Stimulated activated CD4-positive, alpha-beta T cell treated with anti-CD3 and anti-CD28 coated beads, Interleukin-1b, Interleukin-23, amount 100 ng/mL, for 24 hours (primary cell): ENCODE results near the gene HSPH1.

Experiments used
- DNase-seq, 4 experiments: peaks; one replicate each; pipeline ENCODE4 v3.0.0-alpha.2; 2020; ENCODE audit warnings: low read depth in 4 of 4, low spot score in 1 of 4

HSPH1 gene

DNA sequence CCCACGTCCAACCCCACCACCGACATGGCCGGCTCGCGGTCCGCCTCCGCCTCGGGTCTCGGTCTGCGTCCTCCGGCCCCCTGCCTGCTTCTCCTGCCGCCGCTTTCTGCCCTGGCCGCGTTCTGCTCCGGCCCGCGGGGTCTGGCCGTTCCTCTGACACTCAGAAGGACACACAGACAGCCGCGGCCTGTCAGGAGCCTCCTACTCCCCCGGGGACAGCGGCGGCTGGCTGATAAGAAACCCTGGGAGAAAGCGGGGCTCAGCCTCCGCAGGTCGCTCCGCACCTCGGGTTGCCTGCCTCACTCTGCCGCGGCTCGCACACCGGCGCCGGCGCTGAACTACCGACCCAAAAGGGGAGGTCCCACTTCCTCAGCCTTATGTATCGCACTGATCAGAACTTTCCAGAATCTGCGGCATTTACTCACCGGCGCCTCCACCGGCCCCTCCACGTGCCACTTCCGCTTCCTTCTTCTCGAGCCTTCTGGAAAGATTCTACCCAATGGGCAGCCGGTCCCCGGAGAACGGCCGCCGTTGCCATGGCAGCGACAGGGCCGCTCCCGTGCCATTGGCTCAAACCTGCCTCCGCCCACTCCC lies at the start of gene HSPH1:
TSS of gene HSPH1 (minus strand) at position 348 of the 594 bp plus-strand sequence. CDS start at position 26, 322 bp downstream.
- peak; percentile 95 to 98 (median 98) for DNase-seq

DNA sequence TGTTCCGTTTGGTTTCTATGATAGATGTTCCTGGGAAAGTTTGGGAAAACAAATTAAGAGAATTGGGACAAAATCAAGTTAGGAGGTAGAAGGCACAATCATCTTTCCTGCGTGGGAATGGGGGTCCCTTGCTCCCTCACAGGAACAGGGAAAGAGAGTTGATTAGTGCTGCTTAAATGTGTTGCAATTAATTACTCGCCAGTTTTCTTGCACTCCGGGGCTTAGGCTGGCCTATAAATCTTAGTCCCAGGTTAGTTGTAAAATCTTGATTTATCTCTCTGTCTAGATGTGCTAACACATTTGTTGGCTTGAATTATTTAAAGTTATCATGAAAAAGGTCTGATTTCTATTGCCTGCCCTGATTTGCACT lies 48.1 kb upstream of the HSPH1 start:
- no peak for DNase-seq

GRCh38 chr13:31209172-31209840 lies 47.6 kb upstream of the HSPH1 start:
- no peak for DNase-seq

DNA sequence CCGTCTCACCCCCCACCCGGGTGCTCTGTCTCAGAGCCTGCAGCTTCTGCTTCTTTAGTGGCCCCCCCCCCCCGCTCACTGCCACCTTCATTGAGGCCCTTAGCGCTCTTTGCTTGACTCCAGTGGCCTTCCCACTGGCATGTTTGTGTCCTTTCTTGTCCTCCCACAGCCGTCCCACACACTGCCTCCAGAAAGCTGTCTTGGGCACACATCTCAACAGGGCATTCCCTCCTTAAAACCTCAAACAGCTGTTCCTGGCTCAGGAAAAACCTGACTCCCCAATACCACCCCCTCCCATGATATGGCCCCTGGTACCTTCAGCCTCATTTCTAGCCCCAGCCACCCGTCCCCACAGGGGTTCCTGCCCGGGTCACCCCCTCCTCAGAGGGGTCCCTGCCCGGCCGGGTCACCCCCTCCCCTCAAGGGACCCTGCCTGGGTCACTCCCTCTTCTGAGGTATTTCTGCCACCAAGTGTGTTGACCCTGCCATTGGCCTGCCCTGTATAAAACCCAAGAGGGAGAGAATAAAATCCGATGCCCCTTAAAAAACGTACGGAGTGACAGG lies 46.9 kb upstream of the HSPH1 start:
- DNase-seq = no peak

DNA sequence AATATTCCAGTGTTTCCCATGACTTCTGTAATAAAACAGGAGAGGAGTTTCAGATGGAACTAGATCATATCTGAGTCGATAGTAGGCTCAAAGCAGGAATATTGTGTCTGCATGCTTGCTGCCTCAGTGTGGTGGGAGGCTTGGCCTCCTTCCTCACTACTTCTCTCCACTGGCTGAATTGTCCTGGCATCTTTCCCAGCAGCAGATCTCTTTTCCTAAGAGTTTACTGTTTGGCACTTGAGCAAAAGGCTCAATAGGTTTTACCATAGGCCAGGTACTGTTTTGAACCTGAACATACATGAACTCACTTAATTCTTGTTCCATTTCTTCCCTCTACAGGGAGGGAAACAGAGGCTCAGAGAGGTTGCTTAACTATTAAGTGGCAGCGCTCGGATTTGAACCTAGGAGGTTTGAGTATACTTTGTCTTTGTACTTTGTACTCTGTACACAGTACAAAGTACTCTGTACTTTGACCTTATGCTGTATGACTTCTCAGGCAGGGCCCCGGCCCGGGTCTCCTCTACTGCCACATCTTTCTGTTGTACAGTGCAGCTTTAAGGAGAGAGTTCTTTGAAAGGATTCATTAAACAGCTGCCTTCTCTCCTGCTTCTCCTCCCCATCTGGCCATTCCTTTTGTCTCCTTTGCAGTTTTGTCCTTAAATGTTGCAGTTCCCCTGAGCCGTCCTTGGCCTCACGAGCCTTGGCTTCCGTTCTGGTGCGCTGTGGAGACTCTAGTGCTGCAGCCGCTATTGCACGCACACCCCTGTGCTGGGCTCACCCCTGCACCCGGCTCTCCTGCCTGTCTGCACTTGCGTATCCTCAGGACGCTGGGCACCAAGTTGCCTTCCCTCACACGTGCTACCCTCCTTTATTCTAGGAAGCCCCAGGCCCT lies 46.2 kb upstream of the HSPH1 start:
- DNase-seq = no peak

DNA sequence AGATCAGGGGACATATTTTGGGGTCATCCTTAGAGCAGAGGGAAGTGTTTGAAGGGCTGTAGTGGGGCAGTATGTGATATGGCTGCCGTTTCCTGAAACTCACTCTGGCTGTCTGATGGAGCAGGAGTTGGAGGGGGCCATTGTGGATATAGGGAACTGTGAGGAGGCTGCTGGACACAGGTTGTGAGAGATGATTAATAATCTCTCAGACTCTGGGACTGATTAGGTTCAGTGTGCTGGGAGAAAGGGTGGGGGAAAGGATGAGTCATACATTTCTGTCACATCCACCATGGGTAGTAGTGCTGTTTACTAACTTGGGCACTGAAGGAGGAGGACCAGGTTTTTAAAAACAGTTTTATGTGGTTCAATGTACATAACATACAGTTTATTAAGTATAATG lies 42.9 kb upstream of the HSPH1 start:
- DNase-seq = no peak

GRCh38 chr13:31201341-31202031 lies 39.8 kb upstream of the HSPH1 start:
- no peak for DNase-seq

DNA sequence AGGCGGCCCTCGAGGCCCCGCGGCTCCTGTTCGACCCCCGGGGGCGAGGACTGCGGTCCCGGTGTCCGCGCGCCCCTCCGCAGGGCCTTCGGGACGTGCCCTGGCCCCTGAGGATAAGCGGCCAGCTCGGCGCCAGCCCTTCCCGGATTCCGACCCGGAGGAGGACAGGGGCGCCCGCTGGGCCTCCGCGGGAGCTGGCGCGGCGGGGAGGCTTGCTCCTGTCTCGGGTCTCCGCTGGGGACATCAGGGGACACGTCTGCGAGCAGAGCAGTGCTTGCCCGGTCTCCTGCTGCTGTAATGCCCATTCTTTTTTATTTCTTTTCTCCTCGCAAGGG lies 38.9 kb upstream of the HSPH1 start:
- DNase-seq = peak in 1 of 4 experiments; percentile 21

- peak; percentile 61 to 65 (median 63) for DNase-seq
Measured at GRCh38 chr13:31199849-31200636, 38.3 kb upstream of the HSPH1 start, which contains the start of gene B3GLCT. Gene B3GLCT (plus strand): TSS chr13:31199975. CDS start chr13:31200085, 110 bp downstream.

DNA sequence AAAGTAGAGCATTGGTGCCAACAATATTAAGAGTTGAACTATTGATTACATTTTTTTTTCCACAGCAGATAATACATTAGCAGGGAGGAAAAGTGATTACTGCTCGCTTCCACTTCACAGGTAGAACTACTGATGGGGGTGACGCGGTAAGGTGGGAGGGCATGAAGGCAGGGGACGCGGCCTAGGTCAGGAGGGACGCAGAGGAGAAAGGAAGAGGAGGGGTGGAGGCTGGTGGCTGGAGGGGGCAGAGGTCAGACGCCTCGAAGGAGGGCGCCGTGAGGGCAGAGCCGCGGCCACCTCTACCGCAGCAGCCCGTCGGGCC lies 37.8 kb upstream of the HSPH1 start:
- no peak for DNase-seq

- DNase-seq = no peak
Measured at GRCh38 chr13:31198519-31198918, 36.8 kb upstream of the HSPH1 start.

DNA sequence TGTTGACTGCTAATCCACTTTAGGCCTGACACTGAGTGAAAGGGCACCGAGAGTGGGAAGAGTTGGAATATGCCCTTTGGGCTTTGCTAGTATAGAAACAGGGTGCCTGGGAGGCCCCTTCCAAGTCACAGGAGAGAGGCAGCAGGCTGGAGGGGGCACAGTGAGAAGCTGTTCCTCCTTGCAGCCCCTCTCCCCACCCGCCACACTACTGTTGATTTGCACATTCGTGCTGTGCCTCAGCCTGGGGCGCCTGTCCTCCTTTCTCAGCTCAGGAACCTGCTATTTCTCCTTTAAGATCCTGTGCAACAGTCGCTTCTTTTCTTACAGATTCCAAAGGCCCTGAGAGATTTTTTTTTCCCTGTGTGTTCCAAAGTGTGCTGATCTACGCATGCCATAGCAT lies 35.3 kb upstream of the HSPH1 start:
- no peak for DNase-seq

- no peak for DNase-seq
Measured at GRCh38 chr13:31195616-31196015, 33.9 kb upstream of the HSPH1 start.

- DNase-seq = no peak
Measured at GRCh38 chr13:31192306-31192705, 30.6 kb upstream of the HSPH1 start.

DNA sequence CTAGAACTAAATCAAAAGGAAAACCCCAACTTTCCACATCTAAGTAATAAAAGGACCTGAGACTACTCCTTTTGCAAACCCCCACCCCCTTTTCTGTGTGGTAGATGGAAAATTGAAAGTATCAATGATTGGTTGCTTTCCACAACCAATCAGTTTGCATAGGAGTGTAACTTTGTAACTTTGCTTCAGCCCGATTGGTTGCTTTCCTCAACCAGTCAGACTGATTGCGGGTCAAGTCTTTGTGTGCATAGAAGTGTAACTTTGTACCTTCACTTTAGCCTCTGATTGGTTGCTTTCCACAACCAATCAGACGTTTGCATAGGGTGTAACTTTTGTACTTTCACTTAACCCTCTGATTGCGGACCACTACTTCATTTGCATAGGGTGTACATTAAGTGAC lies 30.0 kb upstream of the HSPH1 start:
- DNase-seq = no peak

GRCh38 chr13:31184981-31185645 lies 23.4 kb upstream of the HSPH1 start:
- no peak for DNase-seq

DNA sequence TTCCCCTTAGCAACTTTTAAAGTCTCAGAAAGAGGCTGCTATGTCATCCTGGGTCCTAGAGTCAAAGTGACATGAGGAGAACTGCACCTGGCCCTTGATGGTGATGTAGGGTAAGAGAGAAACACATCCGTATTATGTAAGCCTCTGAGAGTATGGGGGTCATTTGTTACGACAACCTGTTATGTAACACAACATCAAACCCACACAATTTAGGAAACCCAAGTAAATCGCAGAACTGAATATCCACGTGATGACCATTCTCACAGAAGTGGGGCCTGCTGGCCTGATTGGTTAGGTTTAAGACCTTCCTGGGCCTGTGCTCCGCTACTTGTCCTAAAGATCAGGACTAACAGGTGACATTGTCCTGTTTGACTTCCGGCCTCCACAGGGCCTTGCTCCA lies 22.7 kb upstream of the HSPH1 start:
- no peak for DNase-seq

DNA sequence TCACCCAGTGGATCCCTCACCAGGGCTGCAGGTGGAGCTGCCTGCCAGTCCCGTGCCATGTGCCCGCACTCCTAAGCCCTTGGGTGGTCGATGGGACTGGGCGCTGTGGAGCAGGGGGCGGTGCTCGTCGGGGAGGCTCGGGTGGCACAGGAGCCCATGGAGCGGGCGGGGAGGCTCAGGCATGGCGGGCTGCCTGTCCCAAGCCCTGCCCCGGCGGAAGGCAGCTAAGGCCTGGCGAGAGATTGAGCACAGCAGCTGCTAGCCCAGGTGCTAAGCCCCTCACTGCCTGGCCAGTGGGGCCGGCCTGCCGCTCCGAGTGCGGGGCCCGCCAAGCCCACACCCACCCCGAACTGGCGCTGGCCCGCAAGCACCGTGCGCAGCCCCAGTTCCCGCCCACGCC lies 21.3 kb upstream of the HSPH1 start:
- no peak for DNase-seq

GRCh38 chr13:31179754-31180153 lies 18.1 kb upstream of the HSPH1 start:
- DNase-seq = no peak

DNA sequence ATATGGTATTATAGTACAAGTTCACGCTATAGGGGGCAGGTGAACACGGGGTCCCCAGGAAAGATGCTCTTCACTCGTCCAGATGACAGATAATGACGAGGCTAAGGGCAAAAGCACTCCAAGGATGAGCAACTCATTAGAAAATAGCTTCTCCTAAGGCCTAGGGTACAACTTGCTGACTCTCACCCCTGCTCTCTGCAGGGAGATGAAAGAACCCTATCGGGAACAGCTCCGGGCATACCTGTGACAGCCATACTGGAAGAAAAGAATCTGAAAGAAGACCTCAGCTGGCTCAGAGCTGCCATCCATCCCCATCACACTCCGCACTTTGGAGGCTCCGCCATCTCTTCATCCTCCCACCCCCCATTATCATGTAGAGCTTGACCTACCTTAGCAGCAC lies 17.5 kb upstream of the HSPH1 start:
- DNase-seq = no peak
